ENCODE measurements around the gene CELA2B. TPM values are rescaled to one million over a fixed set of nuclear protein-coding genes. Genes with fewer than 3 reads are reported as not detected.
A peak's percentile ranks its signal among the peaks of the same experiment; 100 is the strongest.

The CELA2B gene
- total and polyA plus RNA-seq, 9 of the 15 experiments (the other 6 are each of a cell fraction or from before 2014, with no cell fraction given) = 0.25 to 2.1 (median 0.38) TPM; not detected in 5

GRCh38 chr1:15515022-15515663 is 39.2 kb downstream of the CELA2B start (continued):
- no peak for TF ChIP-seq ZNF511 (CRISPR knock-in tag; IDR thresholded peaks at IDR 0.05)
- peak; percentile 40; the same call in 1 of the 2 replicates for TF ChIP-seq GABPA (tag; conservative IDR thresholded peaks at IDR 0.05; ENCODE audit: low read depth)
- TF ChIP-seq FOXK2 (conservative IDR thresholded peaks at IDR 0.05 in 1 of 2, IDR thresholded peaks at IDR 0.05 in 1 of 2; ENCODE audit: low read depth in 2 of 2) = peak; percentile 56 to 61; a peak in 3 of 4 replicates
- peak; percentile 46; the same call in 1 of the 2 replicates for TF ChIP-seq STAT5A (IDR thresholded peaks at IDR 0.05; ENCODE audit: borderline replicate concordance, low read length)
- no peak for TF ChIP-seq MBD2 (IDR thresholded peaks at IDR 0.05; ENCODE audit: borderline replicate concordance, low read depth)
- TF ChIP-seq GTF2E2 (tag; IDR thresholded peaks at IDR 0.05) = 0 out of 2 replicates have a peak, but pooled peaks have one; percentile 44
- TF ChIP-seq CREB5 (CRISPR knock-in tag; IDR thresholded peaks at IDR 0.05) = no peak
- TF ChIP-seq ETV1 (tag; conservative IDR thresholded peaks at IDR 0.05; ENCODE audit: low read depth) = no peak
- TF ChIP-seq SOX6 (IDR thresholded peaks at IDR 0.05) = no peak
- no peak for TF ChIP-seq SMARCA4 (IDR thresholded peaks at IDR 0.05)
- no peak for TF ChIP-seq PHB (CRISPR knock-in tag; IDR thresholded peaks at IDR 0.05)
- no peak for TF ChIP-seq SP2 (IDR thresholded peaks at IDR 0.05; ENCODE audit: extremely low read depth, low read depth, low read length, poor library complexity, severe bottlenecking)
- TF ChIP-seq ETV5 (CRISPR knock-in tag; IDR thresholded peaks at IDR 0.05; ENCODE audit: low read depth) = no peak
- no peak for TF ChIP-seq KAT2B (IDR thresholded peaks at IDR 0.05; ENCODE audit: low read depth, low read length)
- TF ChIP-seq HMG20A (CRISPR knock-in tag; conservative IDR thresholded peaks at IDR 0.05) = no peak
- peak; percentile 24 to 48; a peak in 1 of 4 replicates for TF ChIP-seq ETV6 (IDR thresholded peaks at IDR 0.05; ENCODE audit: borderline replicate concordance in 1 of 2, low read depth in 2 of 2, low read length in 1 of 2)
- no peak for TF ChIP-seq ETV6 (CRISPR knock-in tag; IDR thresholded peaks at IDR 0.05; ENCODE audit: borderline replicate concordance)
- TF ChIP-seq FOXJ3 (CRISPR knock-in tag; IDR thresholded peaks at IDR 0.05) = no peak
- no peak for TF ChIP-seq SNIP1 (IDR thresholded peaks at IDR 0.05; ENCODE audit: low read depth)
- TF ChIP-seq RBM25 (IDR thresholded peaks at IDR 0.05; ENCODE audit: low read depth, low read length, severe bottlenecking) = no peak
- TF ChIP-seq ZC3H4 (CRISPR knock-in tag; IDR thresholded peaks at IDR 0.05; ENCODE audit: borderline replicate concordance) = no peak
- no peak for TF ChIP-seq SMARCC2 (IDR thresholded peaks at IDR 0.05; ENCODE audit: low read depth)
- no peak for TF ChIP-seq MECOM (CRISPR knock-in tag; IDR thresholded peaks at IDR 0.05)
- no peak for TF ChIP-seq ZNF57 (CRISPR knock-in tag; IDR thresholded peaks at IDR 0.05)
- no peak for TF ChIP-seq U2AF2 (optimal IDR thresholded peaks at IDR 0.05; ENCODE audit: low read depth, low read length)
- TF ChIP-seq FOXP1 (CRISPR knock-in tag; IDR thresholded peaks at IDR 0.05) = no peak
- no peak for TF ChIP-seq SRSF3 (IDR thresholded peaks at IDR 0.05; ENCODE audit: insufficient read depth, low read length)
- TF ChIP-seq VEZF1 (CRISPR knock-in tag; IDR thresholded peaks at IDR 0.05) = no peak
